ENCODE data around the gene C12orf57. TPM values are rescaled to one million over a fixed set of nuclear protein-coding genes. Genes with fewer than 3 reads are reported as not detected.

C12orf57 gene
- total and polyA plus RNA-seq, 9 of the 15 experiments (the other 6 are each of a cell fraction or from before 2014, with no cell fraction given) = 26.7 to 191 (median 107) TPM

- TF ChIP-seq HNRNPLL (IDR thresholded peaks at IDR 0.05; ENCODE audit: low read depth, low read length, poor library complexity, severe bottlenecking) = no peak
- TF ChIP-seq ZNF274 (IDR thresholded peaks at IDR 0.05; ENCODE audit: borderline replicate concordance, low read depth, low read length) = no peak
- no peak for TF ChIP-seq ZBTB12 (CRISPR knock-in tag; IDR thresholded peaks at IDR 0.05)
- no peak for TF ChIP-seq ZNF165 (CRISPR knock-in tag; IDR thresholded peaks at IDR 0.05; ENCODE audit: borderline replicate concordance)
- no peak for TF ChIP-seq ZBTB2 (IDR thresholded peaks at IDR 0.05)
- TF ChIP-seq, protein P1, sequence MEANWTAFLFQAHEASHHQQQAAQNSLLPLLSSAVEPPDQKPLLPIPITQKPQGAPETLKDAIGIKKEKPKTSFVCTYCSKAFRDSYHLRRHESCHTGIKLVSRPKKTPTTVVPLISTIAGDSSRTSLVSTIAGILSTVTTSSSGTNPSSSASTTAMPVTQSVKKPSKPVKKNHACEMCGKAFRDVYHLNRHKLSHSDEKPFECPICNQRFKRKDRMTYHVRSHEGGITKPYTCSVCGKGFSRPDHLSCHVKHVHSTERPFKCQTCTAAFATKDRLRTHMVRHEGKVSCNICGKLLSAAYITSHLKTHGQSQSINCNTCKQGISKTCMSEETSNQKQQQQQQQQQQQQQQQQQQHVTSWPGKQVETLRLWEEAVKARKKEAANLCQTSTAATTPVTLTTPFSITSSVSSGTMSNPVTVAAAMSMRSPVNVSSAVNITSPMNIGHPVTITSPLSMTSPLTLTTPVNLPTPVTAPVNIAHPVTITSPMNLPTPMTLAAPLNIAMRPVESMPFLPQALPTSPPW (CRISPR knock-in tag; IDR thresholded peaks at IDR 0.05) = no peak
- TF ChIP-seq KLF16 (IDR thresholded peaks at IDR 0.05) = no peak
- TF ChIP-seq ZNF324 (CRISPR knock-in tag; IDR thresholded peaks at IDR 0.05) = no peak
- TF ChIP-seq, protein P2, sequence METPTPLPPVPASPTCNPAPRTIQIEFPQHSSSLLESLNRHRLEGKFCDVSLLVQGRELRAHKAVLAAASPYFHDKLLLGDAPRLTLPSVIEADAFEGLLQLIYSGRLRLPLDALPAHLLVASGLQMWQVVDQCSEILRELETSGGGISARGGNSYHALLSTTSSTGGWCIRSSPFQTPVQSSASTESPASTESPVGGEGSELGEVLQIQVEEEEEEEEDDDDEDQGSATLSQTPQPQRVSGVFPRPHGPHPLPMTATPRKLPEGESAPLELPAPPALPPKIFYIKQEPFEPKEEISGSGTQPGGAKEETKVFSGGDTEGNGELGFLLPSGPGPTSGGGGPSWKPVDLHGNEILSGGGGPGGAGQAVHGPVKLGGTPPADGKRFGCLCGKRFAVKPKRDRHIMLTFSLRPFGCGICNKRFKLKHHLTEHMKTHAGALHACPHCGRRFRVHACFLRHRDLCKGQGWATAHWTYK (CRISPR knock-in tag; IDR thresholded peaks at IDR 0.05) = no peak
- no peak for TF ChIP-seq NR3C1 (CRISPR knock-in tag; IDR thresholded peaks at IDR 0.05)
These were observed 2.0 kb upstream of the C12orf57 start (continued) for GRCh38 chr12:6941782-6942181.
